ENCODE results near the gene LRRC45.

GRCh38 chr17:81976332-81977210, 46.5 kb upstream of the LRRC45 start:
- TF ChIP-seq CTCF (IDR thresholded peaks at IDR 0.05) (no peak), POLR2A (IDR thresholded peaks at IDR 0.05) (no peak)

All from heart left ventricle (tissue), 13 donors.